CD4-positive, alpha-beta T cell treated with Interleukin-4 for 4 hours (primary cell): ENCODE measurements around the gene KRT78.
"Not testable (repeated sequence)": the region's sequence is repeated elsewhere in the genome, so short reads cannot be mapped to it uniquely, and the experiment has no call there.

ENCODE experiments used
- DNase-seq: peaks from one replicate; pipeline ENCODE4 v3.0.0-alpha.2; 2020

Gene KRT78

DNA sequence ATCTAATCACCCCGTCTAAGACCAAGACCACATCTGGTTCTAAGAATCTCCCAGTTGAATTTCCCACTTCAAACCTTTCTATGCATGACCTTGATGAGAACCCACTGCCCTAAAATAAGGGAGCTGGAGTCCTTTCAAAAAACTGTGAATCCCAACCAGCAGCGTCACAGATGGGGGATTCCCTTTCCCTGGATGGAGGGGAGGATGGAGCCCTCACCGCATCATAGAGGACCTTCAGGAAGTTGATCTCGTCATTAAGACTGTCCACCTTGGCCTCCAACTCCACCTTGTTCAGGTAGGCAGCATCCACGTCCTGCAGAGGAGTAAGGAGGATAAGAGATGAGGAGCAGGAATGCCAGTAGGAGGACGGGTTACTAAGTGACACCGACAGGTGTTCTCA lies 39.6 kb downstream of the KRT78 start:
- DNase-seq = no peak

DNA sequence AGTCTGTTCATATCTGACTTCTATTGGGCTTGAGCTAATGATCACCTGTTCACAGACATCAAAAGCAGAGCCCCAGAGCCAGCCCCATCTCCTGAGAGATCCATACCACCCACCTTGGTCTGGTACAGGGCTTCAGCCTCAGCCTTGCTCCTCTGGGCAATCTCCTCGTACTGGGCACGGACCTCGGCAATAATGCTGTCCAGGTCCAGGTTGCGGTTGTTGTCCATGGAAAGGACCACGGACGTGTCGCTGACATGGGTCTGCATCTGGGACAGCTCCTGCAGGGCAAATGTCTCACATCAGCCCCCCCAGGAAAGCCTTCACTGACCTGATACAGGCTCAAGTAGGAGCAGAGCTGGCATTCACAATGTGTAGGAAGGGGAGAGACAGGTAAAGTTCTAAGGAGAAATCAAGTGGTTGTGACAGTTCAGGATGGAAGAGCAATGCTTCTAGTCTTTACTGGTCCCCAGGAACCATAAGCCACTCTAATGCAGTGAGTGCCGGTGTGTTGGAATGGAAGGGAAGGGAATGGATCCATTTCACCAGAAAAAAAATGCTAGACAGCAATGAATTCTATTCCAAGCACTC lies 40.1 kb downstream of the KRT78 start:
- DNase-seq = no peak

DNA sequence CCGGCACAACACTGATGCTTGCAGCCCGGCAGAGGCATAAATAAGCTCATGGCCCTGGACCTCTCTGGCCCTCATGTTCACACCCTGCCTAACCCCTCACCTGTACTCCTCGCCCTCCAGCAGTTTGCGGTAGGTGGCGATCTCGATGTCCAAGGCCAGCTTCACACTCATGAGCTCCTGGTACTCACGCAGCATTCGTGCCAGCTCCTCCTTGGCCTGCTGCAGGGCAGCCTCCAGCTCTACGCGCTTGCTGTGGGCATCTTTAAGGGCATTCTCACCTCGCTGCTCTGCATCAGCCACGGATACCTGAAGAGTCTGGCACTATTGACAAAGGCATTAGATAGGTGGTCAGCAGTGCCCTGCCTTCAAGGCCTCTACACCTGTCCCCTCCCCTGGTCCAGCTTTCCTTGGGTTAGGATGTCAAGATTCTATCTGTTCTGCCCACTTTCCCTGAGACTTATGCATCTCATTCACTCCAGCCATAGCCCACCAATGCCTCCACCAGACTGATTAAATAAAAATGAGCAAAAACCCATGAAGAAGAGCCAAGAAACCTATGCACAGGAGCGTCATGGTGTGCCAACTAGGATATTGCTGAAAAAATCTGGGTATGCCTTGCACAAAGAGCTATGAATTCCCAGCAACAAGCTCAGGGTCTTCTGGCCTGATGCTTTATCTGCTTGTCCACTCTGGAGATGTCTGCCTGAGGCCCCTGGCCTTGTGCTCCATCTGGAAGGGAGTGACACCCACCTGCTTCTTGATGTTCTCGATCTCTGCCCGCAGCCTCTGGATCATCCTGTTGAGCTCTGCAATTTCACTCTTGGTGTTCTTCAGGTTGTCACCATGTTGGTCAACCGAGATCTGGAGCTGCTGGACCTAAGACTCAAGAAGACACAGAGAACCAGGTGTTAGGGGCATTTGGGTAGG lies 41.0 kb downstream of the KRT78 start:
- DNase-seq = no peak

DNA sequence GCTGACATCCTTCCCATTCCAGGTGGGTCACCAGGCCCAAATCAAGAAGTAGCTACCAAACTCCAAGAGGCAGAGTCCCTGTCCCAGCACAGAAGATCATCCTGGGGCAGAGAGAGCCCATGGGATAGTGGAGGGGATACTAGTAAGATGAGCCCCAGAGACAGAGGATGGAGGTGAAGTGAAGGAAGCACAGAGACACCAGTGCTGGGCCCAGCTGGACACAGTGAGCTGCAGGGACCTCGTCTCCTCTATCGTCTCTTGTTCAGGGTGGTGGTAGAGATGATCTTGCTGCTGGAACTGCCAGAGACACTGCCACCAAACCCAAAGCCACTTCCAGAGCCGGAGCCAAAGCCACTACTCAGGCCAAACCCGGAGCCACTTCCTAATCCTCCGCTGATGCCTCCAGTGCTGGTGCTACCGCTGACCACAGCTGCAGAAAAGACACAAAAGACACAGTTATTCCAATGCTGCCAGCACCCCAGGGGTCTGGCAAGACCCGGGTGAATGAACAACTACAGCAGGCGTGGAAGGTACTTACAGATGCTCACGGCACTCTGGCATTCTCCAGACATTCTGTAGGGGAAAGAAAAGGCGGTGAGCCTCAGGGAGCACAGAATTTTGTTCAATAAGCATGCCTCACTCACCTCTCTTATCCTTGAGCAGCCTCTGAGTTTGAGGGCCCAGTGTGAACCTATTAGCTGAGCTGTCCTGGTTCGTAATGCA lies 41.8 kb downstream of the KRT78 start:
- no peak for DNase-seq

DNA sequence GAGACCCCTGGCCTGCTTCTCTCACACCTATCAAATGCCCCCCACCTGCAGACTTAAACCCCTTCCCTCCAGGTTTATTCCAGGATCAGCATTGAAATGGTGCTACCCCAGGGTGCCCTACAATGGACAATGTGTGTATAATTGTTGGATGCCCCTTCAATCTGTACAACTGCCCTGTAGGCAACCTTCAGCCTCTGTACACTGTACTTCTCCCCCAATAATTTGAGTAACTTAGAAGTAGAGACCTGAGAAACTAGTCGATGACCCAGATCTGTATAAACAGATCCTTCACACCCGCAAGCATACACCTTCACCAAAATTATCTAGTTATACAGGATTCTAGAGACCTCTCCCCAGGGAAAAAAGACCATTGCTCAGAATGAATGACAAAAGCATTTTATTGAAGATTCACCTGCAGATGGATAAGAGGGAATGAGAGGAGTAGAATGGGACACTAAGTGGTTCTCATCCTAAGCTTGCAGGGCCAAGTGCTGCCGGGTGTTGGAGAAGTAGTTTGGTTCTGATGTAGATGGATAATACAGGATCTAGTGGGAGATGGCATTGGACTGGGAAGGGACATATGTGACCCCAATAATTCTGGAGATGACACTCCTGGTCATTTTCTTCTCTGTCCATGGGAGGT lies 42.5 kb downstream of the KRT78 start:
- DNase-seq = no peak

DNA sequence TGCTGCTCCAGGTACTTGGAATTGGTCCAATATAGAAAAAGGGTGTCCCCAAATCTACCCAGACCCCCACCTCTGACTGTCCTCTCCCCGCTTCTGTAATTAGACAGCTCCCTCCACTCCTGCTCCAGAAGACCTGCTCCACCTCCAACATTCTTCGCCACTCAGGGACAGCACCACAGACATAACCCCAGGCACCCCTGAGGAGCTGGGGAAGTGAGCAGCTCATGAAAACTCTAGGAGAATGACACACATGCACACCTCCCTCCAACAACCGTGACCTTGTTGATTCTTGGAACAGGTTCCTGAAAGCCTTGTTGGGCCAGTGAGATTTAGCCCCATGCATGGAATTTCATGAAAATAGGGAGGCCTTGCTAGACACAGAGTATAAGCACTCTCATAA lies 43.1 kb downstream of the KRT78 start:
- no peak for DNase-seq

DNA sequence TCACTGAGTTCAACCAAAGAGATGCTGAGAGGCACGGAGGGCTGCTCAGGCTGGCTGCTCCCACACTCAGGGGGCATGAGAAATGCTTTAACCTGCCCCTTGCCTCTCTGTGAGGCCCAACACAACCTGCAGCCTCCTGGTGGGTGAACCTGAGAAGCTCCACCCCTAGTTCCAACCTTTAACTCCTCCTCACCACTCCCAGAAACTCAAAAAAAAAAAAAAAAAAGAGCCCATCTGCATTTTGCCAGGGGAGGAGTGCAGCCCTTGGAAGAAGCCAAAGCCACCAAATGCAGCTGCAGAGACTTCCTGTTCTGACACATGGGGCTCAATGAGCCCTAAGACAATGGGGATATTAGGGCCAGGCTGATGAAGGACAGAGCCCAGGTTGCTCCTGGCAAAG lies 43.8 kb downstream of the KRT78 start:
- no peak for DNase-seq

DNA sequence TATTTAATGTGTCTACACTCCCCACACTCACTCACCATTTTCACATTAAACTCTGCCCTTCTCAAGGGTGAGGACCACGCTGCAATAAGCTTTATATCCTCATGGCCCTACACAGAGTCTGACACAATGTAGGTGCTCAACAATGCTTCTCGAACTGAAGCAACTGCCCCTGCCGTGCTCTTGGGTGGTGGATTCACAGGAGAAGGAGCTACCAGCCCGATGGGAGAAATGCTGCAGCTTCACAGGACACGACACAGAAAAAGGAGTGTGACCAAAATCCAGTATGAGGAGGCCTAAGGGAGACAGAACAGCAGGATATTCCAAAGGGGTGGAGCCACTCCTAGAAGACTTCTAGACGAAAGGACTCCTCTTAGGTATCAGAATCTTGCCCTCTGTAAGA lies 46.4 kb downstream of the KRT78 start:
- no peak for DNase-seq

DNA sequence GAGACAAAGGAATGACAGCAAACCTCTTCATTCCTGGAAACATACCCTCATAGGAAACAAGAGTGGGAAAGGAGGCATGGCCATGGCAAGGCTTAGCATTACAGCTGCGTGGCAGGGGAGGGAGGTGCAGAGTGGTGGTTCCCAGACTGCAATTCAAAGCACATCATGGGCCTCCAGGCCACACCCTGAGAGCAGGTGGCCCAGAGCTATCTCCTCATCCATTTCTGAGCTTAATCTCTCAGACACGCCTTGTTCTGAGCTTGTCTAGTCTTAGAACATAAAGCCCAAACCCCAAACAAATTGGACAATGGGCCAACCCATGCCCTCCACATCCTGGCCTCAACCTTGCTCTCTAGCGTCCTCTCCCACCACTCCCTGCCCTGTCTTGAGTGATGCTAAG lies 47.0 kb downstream of the KRT78 start:
- DNase-seq = no peak

DNA sequence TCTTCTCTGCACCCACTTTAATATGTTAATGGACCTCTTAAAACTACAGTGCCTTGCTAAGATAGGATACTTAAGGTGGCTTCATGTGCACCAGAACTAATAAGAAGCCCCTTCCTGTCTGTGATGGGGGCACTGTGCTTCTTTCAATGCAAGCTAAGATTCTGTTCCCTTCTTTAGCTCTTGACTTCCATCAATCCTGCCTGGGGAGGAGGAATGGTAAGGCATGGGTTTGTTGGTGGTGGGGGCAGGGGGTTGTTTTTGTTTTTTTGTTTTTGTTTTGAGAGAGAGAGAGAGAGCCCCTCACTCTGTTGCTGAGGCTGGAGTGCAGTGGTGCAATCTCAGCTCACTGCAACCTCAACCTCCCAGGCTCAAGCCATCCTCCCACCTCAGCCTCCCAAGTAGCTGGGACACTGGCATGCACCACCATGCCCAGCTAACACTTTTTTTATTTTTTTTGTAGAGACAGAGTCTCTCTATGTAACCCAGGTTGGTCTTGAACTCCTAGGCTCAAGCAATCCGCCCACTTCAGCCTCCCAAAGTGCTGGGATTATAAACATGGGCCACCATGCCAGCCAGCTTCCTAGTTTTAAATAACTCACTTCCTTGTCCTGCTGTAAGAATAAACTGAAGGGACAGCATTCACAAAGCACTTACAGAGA lies 48.4 kb downstream of the KRT78 start:
- DNase-seq = no peak

DNA sequence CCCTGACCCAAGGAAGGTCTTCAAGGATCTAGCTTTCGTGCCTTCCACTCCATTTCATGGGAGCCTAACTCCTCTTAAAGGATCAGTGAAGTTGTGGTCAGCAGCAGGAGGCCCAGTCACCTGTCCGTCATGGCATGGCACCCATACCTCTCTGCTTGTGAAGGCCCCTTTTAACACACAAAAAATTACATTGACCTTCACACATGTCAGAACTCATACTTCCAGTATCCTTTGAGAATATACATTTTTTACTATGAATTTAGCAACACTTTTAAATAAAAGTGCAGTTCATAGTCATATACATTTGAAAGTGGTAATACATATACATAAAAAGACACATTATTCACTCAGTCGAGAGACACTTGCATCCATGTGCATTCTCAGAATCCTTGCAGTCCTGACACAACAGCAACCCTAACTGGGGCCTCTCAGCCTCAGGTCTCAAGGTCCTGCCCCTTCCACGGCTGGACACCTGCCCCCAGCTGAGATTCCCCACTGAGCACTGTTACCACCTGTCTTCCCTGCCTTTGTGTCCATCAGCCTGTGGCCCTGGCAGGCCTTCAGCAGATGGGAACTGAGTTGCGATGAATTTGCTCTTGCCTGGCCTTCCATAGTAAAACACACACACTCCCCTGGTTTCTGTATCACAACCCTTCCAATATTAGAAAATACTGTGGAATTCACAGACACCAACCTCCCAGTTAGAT lies 49.1 kb downstream of the KRT78 start:
- no peak for DNase-seq

DNA sequence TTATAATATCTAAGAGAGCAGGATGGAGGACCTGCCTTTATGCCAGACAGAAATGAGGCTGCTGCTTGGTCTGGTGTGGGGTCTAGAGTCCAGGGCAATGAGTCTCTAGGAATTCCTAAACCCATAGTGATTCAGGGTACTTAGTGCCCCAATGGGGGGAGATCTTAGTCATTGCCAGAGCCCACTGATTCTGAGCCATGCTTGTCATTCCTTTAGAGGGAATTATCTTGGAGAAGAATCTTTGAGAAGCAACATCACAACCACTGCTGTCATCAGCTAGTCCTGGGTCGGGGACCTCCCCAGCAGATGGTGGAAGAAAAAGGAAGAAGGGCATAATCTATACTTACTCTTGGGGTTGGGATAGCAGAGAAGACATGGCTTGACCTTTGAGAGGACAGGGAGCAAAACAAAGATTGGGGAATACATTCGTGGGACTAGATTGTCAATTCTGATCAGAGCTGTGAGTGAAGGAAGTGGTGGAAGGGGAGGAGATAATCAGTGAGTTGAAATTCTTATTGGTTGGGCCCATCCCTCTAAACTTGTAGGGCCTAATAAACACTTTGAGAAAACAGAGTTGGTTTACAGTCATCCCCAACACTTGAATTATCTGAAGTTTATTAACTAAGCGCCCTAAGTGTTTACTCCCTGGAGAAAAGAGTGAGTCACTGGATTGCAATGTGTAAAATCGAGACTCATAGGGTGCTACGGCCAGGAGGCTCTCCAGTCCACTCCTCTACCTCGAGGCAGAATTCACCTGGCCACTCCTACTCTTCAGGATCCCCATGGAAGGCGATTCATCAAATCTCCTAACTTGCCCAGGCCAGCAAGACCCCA lies 49.9 kb downstream of the KRT78 start:
- DNase-seq = no peak

DNA sequence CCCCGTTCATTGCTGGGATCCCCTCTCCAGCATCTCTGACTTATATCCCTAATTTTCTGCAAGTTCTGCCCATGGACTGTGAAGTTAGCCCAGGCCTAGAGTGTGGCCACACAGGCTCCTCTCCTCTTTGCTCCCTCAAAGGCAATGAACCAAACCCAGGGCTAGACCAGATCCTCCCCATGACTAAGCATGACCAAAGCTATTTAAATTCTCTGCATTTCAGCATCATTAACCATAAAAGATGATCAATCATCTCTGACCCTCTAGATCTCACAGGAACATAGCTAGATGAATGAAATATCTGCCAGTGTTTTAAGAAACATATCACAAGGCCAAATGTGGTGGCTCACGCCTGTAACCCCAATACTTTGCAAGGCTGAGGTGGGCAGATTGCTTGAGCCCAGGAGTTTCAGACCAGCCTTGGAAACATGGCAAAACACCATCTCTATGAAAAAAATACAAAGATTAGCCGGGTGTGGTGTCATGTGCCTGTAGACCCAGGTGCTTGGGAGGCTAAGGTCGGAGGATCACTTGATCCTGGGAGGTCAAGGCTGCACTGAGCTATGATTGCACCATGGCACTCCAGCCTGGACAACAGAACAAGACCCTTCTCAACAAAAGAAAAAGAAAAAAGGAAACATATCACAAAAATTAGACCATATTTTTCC lies 50.7 kb downstream of the KRT78 start:
- no peak for DNase-seq

DNA sequence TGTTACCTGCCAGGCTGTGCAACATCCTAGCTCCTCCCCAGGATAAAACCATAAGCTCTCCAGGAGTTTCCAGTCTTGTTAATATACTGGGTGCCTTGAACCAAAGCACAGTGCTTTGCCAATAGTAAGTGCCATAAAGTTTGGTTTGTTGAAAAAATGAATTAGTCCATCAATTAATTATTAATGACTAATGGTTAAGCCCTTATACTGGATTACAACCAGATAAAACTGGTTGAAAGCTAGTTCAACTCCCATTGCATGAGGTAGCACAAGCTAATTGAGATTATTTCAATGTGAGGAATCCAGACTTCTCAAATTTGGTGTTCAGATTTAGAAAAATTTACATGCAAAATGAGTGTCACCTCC lies 51.3 kb downstream of the KRT78 start:
- DNase-seq = no peak

DNA sequence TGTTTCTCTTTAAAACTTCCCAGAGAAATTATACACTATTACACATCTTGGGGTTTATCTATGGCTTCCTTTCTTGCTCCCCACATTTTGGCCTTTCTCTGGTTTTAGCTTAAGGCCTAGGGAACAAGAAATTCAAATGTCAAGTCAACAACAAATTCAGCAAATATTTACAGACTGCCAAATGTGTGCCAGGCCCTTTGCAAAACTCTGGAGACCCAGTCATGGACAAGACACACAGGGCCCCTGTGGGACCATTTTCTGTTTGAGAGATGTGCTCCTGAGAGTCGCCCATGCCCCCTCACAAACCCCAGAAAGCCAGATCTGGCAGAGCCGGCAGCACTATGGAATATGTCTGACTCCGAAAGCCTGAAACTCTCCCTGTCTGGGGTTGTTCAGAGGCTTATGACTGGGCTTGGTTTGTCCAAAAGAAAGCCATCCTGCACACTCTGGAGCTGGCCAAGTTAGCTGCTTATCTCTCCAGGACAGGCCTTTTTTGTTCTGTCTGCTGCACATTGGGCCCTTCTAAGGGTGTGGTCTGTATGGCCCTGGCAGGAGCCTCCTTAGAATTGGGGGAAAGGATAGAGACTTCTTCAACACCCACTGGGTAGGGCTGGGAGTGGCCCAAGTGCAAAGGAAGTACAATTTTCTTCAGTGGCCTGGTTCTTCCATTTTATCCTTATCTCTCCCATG lies 51.8 kb downstream of the KRT78 start:
- no peak for DNase-seq

DNA sequence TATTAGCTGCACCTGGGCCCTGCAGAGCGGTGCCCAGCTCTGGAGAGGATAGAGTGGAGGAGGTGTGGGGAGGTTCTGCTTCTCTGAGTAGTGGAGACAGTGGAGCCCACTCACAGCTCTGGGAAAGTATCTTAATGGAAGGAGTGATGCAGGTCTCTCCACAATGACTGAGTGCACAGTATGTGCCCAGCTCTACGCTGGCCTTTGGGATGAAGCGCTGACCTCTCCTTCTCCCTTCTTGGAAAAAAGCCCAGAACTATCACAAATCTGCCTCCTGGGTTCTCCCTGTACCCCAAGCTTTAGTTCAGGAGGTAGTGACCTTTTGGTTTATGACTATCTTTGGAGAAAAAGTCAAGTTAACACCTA lies 52.4 kb downstream of the KRT78 start:
- DNase-seq = no peak

DNA sequence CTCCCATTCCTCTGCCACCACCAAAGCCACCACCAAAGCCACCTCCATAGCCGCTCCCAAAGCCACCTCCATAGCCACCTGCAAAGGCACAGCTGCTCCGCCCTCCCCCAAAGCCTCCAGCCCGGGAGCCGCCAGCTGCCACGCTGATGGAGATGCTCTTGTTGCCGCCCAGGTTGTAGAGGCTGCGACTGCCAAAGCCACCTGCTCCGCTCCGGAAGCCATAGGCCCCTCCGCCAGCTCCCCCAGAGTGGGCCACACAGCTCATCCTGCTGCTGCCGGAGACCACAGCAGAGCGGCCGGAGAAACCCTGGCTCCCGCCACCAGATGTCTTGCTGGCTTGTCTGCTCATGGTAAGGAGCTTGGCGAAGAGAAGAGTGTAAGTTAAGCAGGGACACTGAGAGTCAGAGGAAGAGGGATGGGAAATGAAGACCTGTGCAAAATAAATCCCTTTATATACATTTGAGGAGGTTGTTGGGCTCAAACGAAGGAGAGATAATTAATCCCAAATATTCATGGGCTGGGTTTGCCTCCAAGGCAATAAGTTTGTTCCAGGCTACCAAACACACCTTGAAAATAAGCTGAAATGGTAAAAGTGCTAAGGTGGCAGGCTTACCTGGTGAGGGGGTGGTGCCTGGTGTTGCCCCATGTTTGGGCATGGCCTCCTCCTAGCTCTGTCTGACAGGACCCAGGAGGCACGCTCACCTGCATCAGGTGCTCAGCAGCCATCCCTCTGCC lies 52.9 kb downstream of the KRT78 start, which contains the start of gene KRT3:
Gene KRT3 (minus strand): TSS at position 424 of the 735 bp plus-strand sequence. CDS start 75 bp downstream, at position 349.
- DNase-seq = no peak

DNA sequence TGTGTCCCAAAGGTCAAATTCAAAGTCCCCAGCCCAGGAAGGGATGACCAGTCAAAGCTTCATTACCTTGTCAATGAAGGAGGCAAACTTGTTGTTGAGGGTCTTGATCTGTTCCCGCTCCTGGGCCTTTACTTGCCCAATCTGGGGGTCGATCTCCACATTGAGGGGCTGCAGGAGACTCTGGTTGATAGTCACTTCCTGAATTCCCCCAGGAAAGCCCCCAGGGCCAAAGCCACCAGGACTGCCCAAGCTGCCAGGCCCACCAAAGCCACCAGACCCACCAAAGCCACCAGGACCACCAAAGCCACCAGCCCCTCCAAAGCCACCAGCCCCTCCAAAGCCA lies 53.5 kb downstream of the KRT78 start:
- DNase-seq = not testable (repeated sequence)
